ENCODE data around the gene EZH2.

- TF ChIP-seq POLR2AphosphoS5 (IDR thresholded peaks at IDR 0.05; ENCODE audit: low read depth, low read length) (no peak), POLR2A (IDR thresholded peaks at IDR 0.05; ENCODE audit: low read depth, low read length) (no peak), TAF1 (IDR thresholded peaks at IDR 0.05; ENCODE audit: low read depth, low read length) (no peak), POU2F2 (IDR thresholded peaks at IDR 0.05; ENCODE audit: low read depth, low read length) (no peak)
Observed at GRCh38 chr7:148813890-148814289, 70.2 kb downstream of the EZH2 start.
